Activated CD8-positive, alpha-beta memory T cell treated with anti-CD3 and anti-CD28 coated beads, Interleukin-2, amount 50 U/mL, for 48 hours (primary cell): ENCODE measurements around the gene KCNN1.
"Not testable (repeated sequence)": the region's sequence is repeated elsewhere in the genome, so short reads cannot be mapped to it uniquely, and the experiment has no call there.

Experiments
- DNase-seq: peaks from one replicate; pipeline ENCODE4 v3.0.0-alpha.2; 2020

Gene KCNN1

DNA sequence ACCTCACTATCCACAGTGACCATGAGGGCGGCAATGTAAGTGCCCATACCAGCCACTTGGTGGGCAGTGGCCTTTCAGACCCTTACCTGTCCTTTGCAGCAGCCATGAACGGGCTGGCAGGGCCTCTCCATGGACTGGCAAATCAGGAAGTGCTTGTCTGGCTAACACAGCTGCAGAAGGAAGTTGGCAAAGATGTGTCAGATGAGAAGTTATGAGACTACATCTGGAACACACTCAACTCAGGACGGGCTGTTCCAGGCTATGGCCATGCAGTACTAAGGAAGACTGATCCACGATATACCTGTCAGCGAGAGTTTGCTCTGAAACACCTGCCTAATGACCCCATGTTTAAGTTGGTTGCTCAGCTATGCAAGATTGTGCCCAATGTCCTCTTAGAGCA is 64.5 kb downstream of the KCNN1 start:
- DNase-seq = not testable (repeated sequence)

DNA sequence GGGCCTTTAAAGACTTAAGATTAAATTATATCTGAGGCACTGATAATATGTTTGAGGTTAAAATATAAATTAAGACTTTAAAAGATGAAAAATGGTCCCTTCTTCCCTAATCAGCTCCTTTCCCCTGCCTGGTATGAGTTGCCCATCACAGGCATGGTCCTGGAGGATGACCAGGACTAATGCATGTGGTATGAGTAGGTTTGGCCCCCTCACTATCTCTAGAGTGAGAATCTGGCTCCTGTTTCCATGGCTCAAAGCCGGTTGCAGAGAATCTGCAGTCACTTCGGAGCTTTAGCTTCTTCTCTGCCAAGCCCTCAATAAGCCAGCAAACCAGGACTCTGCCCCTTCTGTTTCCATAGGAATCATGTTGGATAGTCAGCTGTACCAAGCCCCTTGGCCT is 65.2 kb downstream of the KCNN1 start:
- not testable (repeated sequence) for DNase-seq

DNA sequence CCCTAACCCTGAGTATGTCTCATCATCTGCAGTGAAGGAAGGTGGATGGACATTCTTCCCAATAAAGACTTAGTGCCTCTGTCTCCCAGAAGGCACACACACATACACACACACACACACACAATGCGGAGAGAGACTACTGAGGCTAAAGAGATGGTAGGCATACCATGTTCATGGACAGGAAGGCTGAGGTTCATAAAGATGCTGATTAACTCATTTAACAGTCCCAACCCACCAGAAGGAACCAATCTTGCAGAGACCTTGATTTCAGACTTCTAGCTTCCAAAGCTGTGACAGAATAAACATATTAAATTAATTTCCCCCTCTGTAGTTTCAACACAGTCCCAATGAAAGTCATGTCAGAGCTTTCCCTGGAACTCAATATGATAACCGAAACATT is 74.1 kb downstream of the KCNN1 start:
- no peak for DNase-seq

DNA sequence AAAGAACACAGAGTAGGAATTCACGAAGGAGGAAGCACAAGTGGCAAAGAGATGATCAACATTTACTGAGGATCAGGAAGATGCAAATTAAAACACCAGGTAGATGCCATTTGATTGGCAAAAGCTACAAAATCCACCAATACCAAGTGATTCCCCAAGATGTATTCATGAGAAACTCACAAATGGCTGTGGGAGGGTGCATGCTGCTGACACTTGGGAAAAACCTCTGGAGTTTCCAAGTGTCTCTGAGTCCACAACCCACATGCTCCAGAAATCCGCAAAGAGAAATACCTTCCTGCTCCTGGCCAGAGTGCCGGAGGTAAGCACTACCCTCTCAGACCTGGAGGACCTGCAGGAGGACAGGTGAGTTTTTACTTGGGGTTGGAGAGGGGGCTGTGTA is 76.8 kb downstream of the KCNN1 start:
- no peak for DNase-seq

DNA sequence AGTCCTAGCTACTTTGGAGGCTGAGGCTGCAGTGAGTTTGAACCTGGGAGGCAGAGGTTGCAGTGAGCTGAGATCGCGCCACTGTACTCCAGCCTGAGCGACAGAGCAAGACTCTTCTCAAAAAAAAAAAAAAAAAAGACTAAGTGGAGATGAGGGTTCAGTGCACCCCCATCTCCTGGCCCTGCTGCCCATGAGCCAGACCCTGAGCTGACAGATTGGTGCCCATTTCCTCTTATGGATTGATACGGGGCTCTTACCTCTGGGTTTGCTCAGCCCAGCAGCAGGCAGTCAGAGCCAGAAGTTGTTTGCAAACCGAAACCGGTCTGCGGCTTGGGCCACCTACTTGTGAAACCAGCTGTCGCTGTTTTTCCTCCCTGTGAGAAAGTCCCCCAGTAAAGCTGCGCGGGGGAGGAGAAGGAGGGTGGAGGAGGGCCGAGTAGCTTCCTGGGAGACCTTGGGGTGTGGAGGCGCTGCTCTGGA is 78.0 kb downstream of the KCNN1 start:
- peak; percentile 91 for DNase-seq

DNA sequence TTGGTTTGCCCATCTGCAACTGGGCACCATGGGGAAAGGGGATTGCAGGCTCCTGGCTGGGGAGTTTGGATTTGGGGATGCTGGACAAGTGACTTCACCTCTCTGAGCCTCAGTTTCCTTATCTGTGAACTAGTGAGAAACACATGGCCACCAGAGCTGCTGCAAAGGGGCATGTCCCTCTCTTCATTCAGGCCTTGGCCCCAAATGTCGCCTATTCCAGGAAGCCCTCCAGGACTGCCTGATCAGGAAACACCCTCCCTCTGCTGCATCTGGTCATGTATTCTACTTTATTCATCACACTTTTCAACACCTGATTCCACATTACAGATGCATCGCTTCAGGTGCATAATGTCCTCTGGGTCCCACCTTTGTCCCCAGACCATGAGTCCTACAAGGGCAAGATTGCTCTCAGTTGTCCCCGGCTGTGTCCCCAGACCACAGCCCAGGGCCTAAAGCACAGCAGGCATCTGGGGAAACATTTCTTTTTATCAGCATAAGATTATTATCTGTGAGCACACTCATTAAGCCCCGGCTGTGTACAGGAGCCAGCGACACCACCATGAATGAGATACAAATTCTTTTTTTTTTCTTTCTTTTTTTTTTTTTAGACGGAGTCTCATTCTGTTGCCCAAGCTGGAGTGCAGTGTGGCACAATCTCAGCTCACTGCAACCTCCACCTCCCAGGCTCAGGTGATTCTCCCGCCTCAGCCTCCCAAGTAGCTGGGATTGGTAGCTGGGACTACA is 78.6 kb downstream of the KCNN1 start:
- no peak for DNase-seq

DNA sequence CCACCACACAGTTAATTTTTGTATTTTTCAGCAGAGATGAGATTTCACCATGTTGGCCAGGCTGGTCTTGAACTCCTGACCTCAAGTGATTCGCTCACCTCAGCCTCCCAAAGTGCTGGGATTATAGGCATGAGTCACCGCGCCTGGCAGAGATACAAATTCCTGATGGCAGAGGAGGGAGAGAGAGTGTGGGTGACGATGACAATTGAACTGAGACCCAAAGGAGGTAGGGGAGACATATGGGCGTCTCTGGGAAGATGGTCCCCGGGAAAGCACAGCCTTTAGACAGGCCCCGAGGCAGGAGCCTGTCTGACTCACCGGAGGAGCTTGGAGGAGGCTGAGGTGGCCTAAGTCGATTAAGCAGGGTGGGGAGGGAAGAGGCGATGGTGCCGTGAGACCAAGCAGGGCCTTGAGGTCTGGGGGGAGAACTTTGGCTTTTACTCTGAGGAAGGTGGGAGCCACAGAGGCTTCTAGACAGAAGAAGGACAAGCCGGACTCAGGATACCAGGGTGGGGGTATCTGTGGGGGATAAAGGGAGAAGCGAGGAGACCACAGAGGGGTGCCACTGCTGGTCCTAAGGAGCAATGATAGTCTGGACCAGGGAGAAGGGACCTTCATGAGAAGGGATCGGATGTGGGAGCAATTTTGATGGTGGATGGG is 79.3 kb downstream of the KCNN1 start:
- no peak for DNase-seq

DNA sequence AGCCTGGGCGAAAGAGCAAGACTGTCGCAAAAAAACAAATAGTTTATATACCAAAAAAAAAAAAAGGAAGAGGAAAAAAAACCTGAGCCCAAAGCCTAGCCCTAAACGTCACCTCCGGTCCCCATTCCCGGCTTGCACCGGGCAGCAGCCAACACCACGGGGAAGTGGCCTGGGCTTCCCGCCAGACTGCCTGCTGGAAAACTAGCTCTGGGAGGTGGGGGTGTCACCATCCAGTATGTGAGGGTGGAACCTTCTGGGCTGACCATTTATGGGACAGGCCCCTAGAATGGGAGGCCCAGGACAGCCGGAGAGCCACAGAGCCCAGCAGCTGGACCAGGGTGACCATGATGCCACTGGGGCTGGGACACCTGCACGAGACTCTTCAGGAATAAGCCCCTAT is 82.5 kb downstream of the KCNN1 start:
- DNase-seq = no peak
